ENCODE data around the gene ME2. TPM values are rescaled to one million over a fixed set of nuclear protein-coding genes. Genes with fewer than 3 reads are reported as not detected.

Gene ME2
- total RNA-seq, 2 donors from 2014 or later, result 38.3 to 59.4 TPM

GRCh38 chr18:50909261-50909660 lies 30.3 kb downstream of the ME2 start:
- Histone ChIP-seq H3K36me3 (no peaks in the 10 kb centered on the region), H3K9me3 (no peaks in the 10 kb centered on the region), H3K27me3 (replicated peaks; ENCODE audit: insufficient read depth) (no peaks in the 10 kb centered on the region), H3K4me1 (replicated peaks) (no peaks in the 10 kb centered on the region), H3K27ac (no peak overlapping the region), H3K4me3 (no peak overlapping the region)
- no peak for DNase-seq (ENCODE audit: low spot score)
- WGBS, result 97% methylated on average over 1 of the region's 1 CpG
- intact Hi-C loops (cut with DNase I), result no loop called here
- TF ChIP-seq POLR2AphosphoS5 (IDR thresholded peaks at IDR 0.05) (no peak), POLR2A (IDR thresholded peaks at IDR 0.05) (no peak)

DNA sequence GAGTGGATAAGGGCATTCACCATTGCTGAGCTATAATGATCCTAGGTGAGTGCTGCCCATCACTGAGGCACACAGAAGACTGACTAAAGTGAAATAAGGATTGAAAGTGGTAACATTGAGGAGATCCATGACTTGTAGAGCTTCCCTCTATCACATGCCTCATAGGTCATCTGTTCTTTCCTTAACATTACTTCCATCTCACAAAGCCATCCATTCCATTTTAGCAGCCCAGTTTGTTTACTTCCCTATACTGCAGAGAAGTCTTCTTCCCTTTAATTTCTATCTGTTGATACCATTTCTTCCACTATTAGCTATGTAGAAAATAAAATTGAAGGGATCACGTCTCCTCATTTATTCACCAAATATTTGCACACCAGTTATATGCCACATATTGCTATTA lies 32.1 kb downstream of the ME2 start:
- TF ChIP-seq CTCF (IDR thresholded peaks at IDR 0.05) (no peak), POLR2A (IDR thresholded peaks at IDR 0.05) (no peak)
- no peak for DNase-seq (ENCODE audit: low spot score)
- intact Hi-C loops (cut with DNase I), result no loop called here
- Histone ChIP-seq H3K36me3 (no peaks in the 10 kb centered on the region), H3K27me3 (replicated peaks; ENCODE audit: insufficient read depth) (no peaks in the 10 kb centered on the region), H3K4me3 (no peak overlapping the region), H3K27ac (no peak overlapping the region), H3K4me1 (replicated peaks) (no peaks in the 10 kb centered on the region), H3K9me3 (no peaks in the 10 kb centered on the region)
- WGBS, result 62% methylated on average over 1 of the region's 1 CpG

GRCh38 chr18:50917021-50917420 lies 38.1 kb downstream of the ME2 start:
- Histone ChIP-seq H3K27ac (no peak overlapping the region), H3K27me3 (replicated peaks; ENCODE audit: insufficient read depth) (no peaks in the 10 kb centered on the region), H3K36me3 (no peaks in the 10 kb centered on the region), H3K4me1 (replicated peaks) (no peaks in the 10 kb centered on the region), H3K9me3 (no peaks in the 10 kb centered on the region), H3K4me3 (no peak overlapping the region)
- DNase-seq (ENCODE audit: low spot score), result no peak
- intact Hi-C loops (cut with DNase I), result no loop called here
- 41% methylated on average over 1 of the region's 1 CpG for WGBS
- no peak for TF ChIP-seq POLR2A (IDR thresholded peaks at IDR 0.05)

GRCh38 chr18:50918153-50918552 lies 39.2 kb downstream of the ME2 start:
- no peaks in the 10 kb centered on the region for H3K27me3 ChIP-seq (replicated peaks; ENCODE audit: insufficient read depth)
- intact Hi-C loops (cut with DNase I), result no loop called here
- H3K4me1 ChIP-seq (replicated peaks), result no peaks in the 10 kb centered on the region
- no peak for TF ChIP-seq CTCF (IDR thresholded peaks at IDR 0.05)
- no peak for TF ChIP-seq POLR2AphosphoS5 (IDR thresholded peaks at IDR 0.05)
- no peak for TF ChIP-seq POLR2A (IDR thresholded peaks at IDR 0.05)
- no peaks in the 10 kb centered on the region for H3K9me3 ChIP-seq
- H3K4me3 ChIP-seq, result no peak overlapping the region
- H3K36me3 ChIP-seq, result no peaks in the 10 kb centered on the region
- 93% methylated on average over 5 of the region's 5 CpGs for WGBS
- DNase-seq (ENCODE audit: low spot score), result no peak
- H3K27ac ChIP-seq, result no peak overlapping the region

DNA sequence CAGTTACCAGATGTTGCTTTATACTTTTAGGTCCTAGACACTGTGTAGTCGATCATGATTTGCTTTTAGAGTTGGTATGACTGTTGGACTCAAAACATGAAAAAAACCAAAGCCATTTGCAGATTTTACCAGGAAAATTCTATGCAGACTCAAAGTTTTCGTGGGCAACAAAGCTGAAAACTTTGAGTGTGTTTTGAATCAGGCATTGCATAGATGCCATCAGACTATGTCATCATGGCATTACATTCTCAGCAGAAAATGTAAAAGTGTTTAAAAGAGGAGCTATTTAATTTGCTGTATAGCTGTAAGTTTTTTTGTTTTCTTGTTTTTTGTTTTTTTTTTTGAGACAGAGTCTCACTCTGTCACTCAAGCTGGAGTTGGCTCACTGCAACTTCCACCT lies 45.5 kb downstream of the ME2 start:
- TF ChIP-seq POLR2A (IDR thresholded peaks at IDR 0.05) (no peak), CTCF (IDR thresholded peaks at IDR 0.05) (no peak), POLR2AphosphoS5 (IDR thresholded peaks at IDR 0.05) (no peak)
- DNase-seq (ENCODE audit: low spot score), result no peak
- no peaks in the 10 kb centered on the region for H3K27me3 ChIP-seq (replicated peaks; ENCODE audit: insufficient read depth)
- H3K36me3 ChIP-seq, result peaks cover 0 to 11% of the 10 kb centered on the region in 2 donors
- intact Hi-C loops (cut with DNase I), result no loop called here
- WGBS, result 98% methylated on average over 2 of the region's 2 CpGs
- no peak overlapping the region for H3K27ac ChIP-seq
- no peak overlapping the region for H3K4me3 ChIP-seq
- H3K4me1 ChIP-seq (replicated peaks), result no peaks in the 10 kb centered on the region
- no peaks in the 10 kb centered on the region for H3K9me3 ChIP-seq

GRCh38 chr18:50926521-50926920 lies 47.6 kb downstream of the ME2 start:
- Histone ChIP-seq H3K4me1 (replicated peaks) (no peaks in the 10 kb centered on the region), H3K27ac (no peak overlapping the region), H3K4me3 (no peak overlapping the region), H3K27me3 (replicated peaks; ENCODE audit: insufficient read depth) (no peaks in the 10 kb centered on the region), H3K9me3 (no peaks in the 10 kb centered on the region), H3K36me3 (peaks cover 0 to 11% of the 10 kb centered on the region in 2 donors)
- intact Hi-C loops (cut with DNase I), result no loop called here
- no peak for DNase-seq (ENCODE audit: low spot score)
- TF ChIP-seq POLR2AphosphoS5 (IDR thresholded peaks at IDR 0.05) (no peak), POLR2A (IDR thresholded peaks at IDR 0.05) (no peak), CTCF (IDR thresholded peaks at IDR 0.05) (no peak)
